Liver (tissue), 9 donors: ENCODE measurements around the gene PLCD1. TPM values are rescaled to one million over a fixed set of nuclear protein-coding genes. Genes with fewer than 3 reads are reported as not detected.

Source experiments
- DNase-seq: peaks from one replicate; pipeline ENCODE4 v3.0.0-alpha.2; 2017; ENCODE audit warnings: low spot score
- H3K27ac ChIP-seq, 2 donors: one replicate each; pipeline ENCODE4 v1.7.0; 2013; ENCODE audit warnings: inconsistent platforms in 2 of 2, low read length in 2 of 2, control low read depth in 1 of 2, low read depth in 1 of 2, mild to moderate bottlenecking in 1 of 2
- H3K27me3 ChIP-seq, 4 donors: one replicate each; pipeline versions ENCODE4 v1.6.1 to v1.7.0; 2013; ENCODE audit warnings: low read length in 3 of 4, inconsistent platforms in 1 of 4, mild to moderate bottlenecking in 1 of 4, moderate library complexity in 1 of 4; ENCODE audit not compliant: control insufficient read depth in 4 of 4, insufficient read depth in 4 of 4
- H3K36me3 ChIP-seq, 4 donors: one replicate each; pipeline versions ENCODE4 v1.6.1 to v1.7.0; 2013; ENCODE audit warnings: low read length in 3 of 4, mild to moderate bottlenecking in 3 of 4, low read depth in 1 of 4, moderate library complexity in 1 of 4; ENCODE audit not compliant: control insufficient read depth in 4 of 4, insufficient read depth in 3 of 4
- H3K4me1 ChIP-seq, 4 donors: one replicate each; pipeline versions ENCODE4 v1.6.1 to v1.7.0; 2013; ENCODE audit warnings: low read length in 3 of 4, mild to moderate bottlenecking in 3 of 4, moderate library complexity in 1 of 4; ENCODE audit not compliant: control insufficient read depth in 4 of 4, insufficient read depth in 4 of 4
- H3K4me3 ChIP-seq, 3 donors: one replicate each; pipeline versions ENCODE4 v1.6.1 to v1.7.0; 2013; ENCODE audit warnings: low read length in 3 of 3, control low read depth in 1 of 3, low read depth in 1 of 3, mild to moderate bottlenecking in 1 of 3
- H3K9ac ChIP-seq, 2 donors: one replicate each; pipeline ENCODE4 v1.7.0; 2013; ENCODE audit warnings: low read length in 2 of 2, mild to moderate bottlenecking in 2 of 2, moderate library complexity in 2 of 2, control low read depth in 1 of 2, low read depth in 1 of 2
- H3K9me3 ChIP-seq, 4 donors: one replicate each; pipeline versions ENCODE4 v1.6.1 to v1.7.0; 2013; ENCODE audit warnings: low read length in 3 of 4; ENCODE audit not compliant: control insufficient read depth in 4 of 4
- FOXA1 ChIP-seq: IDR thresholded peaks from 2 replicates; pipeline ENCODE4 v1.6.1; 2016; ENCODE audit warnings: antibody characterized with exemption
- FOXA2 ChIP-seq: IDR thresholded peaks from 2 replicates; pipeline ENCODE4 v1.6.1; 2016; ENCODE audit warnings: antibody characterized with exemption
- GABPA ChIP-seq, 2 donors: IDR thresholded peaks in 1 of 2; conservative IDR thresholded peaks in 1 of 2; 2 replicates each; pipeline ENCODE4 v1.6.1; 2016; ENCODE audit warnings: antibody characterized with exemption in 2 of 2, mild to moderate bottlenecking in 1 of 2, moderate library complexity in 1 of 2
- HNF4G ChIP-seq: IDR thresholded peaks from 2 replicates; pipeline ENCODE4 v1.6.1; 2016; ENCODE audit warnings: antibody characterized with exemption
- JUND ChIP-seq, 2 donors: IDR thresholded peaks; 2 replicates each; pipeline ENCODE4 v1.6.1; 2016; ENCODE audit warnings: antibody characterized with exemption in 2 of 2
- NR2F2 ChIP-seq: IDR thresholded peaks from 2 replicates; pipeline ENCODE4 v1.6.1; 2016; ENCODE audit warnings: antibody characterized with exemption
- RXRA ChIP-seq, 2 donors: IDR thresholded peaks; 2 replicates each; pipeline ENCODE4 v1.6.1; 2017 to 2018; ENCODE audit warnings: antibody characterized with exemption in 2 of 2, mild to moderate bottlenecking in 1 of 2
- TAF1 ChIP-seq: conservative IDR thresholded peaks from 2 replicates; pipeline ENCODE4 v1.6.1; 2016; ENCODE audit warnings: antibody characterized with exemption, mild to moderate bottlenecking
- YY1 ChIP-seq: IDR thresholded peaks from 2 replicates; pipeline ENCODE4 v1.6.1; 2016; ENCODE audit warnings: antibody characterized with exemption, mild to moderate bottlenecking
- WGBS: extraction: QIAGEN DNeasy Blood & Tissue Kit; methylation state at CpG from one replicate; pipeline ENCODE4 v1.1.7; 2013; 5-methylcytosine and 5-hydroxymethylcytosine counted together
- polyA plus RNA-seq, 2 donors: library from polyadenylated mRNA; stranded (reverse) in 1 of 2; unstranded in 1 of 2; fragments of 200-250 nt in 1 of 2; fragments of >200 nt in 1 of 2; fragmentation: Nextera tagmentation in 1 of 2; extraction: Ambion mirVana in 1 of 2; gene quantifications; one replicate each; pipeline versions ENCODE4 v1.2.1 to v1.2.3, GENCODE V29; 2013 to 2015
- total RNA-seq, 2 donors: library from RNA; depleted of rRNA; stranded (reverse); fragments of >200 nt; gene quantifications; one replicate each; pipeline ENCODE4 v1.2.3, GENCODE V29; 2014
- TF ChIP-seq, protein P1 (sequence below): IDR thresholded peaks from 2 replicates; pipeline ENCODE4 v1.6.1; 2016; ENCODE audit warnings: antibody characterized with exemption
- TF ChIP-seq, protein P2 (sequence below): IDR thresholded peaks from 2 replicates; pipeline ENCODE4 v1.6.1; 2016; ENCODE audit warnings: antibody characterized with exemption, mild to moderate bottlenecking
- TF ChIP-seq, protein P3 (sequence below): IDR thresholded peaks from 2 replicates; pipeline ENCODE4 v1.6.1; 2016; ENCODE audit warnings: antibody characterized with exemption
- TF ChIP-seq, protein P4 (sequence below): IDR thresholded peaks from 2 replicates; pipeline ENCODE4 v1.6.1; 2016; ENCODE audit warnings: antibody characterized with exemption
- donor health status: healthy.
- donor health status: healthy.
- donor health status: healthy.
- donor health status: healthy.
- donor health status: healthy.

The PLCD1 gene
- total and polyA plus RNA-seq, 4 donors: 6.7 to 10.5 (median 9.1) TPM

DNA sequence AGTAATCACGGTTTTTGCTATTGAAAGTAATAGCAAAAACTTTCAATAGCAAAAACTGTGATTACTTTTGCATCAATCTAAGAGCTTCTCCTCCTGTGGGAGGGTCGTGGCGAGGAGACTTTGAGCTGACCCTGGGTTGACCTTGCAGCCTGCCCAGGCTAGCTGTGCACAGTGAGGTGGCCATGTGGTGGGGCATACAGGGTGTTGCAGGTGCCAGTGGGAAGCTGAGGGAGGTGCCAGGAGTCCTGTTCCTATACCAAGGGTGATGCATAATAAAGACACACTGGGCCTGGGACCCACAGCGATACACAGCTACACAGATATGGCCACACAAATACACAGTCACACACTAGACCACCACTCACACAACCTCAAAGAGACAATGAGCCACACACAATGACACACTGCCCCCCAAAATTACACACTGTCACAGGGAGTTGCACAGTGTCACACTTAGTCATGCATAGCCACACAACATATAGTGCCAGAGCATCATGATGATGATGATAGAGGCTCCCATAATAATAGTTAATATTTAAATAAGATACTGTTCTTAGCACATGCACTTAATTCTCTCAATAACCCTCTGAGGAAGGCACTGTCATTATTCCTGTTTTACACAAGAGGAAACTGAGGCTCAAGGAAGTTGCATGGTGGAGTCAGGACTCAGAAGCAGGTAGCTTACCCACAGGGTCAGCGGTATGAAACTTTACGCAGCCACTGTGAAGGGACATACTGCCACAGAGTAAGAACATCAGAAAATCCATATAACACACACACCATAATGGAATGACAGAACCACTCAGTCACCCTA lies 6.3 kb downstream of the PLCD1 start:
- peak overlapping the region in 2 of 3 donors; percentile 60 to 70 for H3K4me3 ChIP-seq
- no peak for DNase-seq
- peak overlapping the region in 1 of 2 donors; percentile 1 for H3K9ac ChIP-seq

DNA sequence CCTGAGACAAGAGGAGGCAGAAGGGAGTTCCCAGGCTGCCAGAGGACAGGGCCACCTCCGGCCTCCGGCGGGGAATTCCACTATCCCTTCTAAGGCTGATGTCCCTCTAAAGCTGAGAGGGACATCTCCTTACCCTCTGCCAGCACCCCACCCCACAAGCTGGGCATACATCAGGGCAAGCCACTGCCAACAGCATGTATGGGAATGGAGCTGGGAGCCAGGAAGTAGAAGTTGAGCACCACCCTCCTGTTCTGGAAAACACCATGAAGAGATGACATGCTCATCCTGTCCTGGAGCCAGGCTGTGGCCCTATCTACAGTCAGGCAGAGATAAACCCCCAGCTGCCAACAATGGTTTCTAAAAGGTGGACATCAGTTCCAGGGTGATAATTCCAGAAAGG lies 7.1 kb downstream of the PLCD1 start:
- no peak overlapping the region for H3K4me3 ChIP-seq
- H3K27me3 ChIP-seq: no peaks in the 10 kb centered on the region
- whole genome bisulfite sequencing: 65% methylated on average over 3 of the region's 3 CpGs
- peaks cover 0 to 28% (median 13%) of the 10 kb centered on the region in 4 donors for H3K4me1 ChIP-seq
- no peaks in the 10 kb centered on the region for H3K9me3 ChIP-seq
- H3K27ac ChIP-seq: peak overlapping the region; percentile 16 to 19
- TF ChIP-seq, protein P1, sequence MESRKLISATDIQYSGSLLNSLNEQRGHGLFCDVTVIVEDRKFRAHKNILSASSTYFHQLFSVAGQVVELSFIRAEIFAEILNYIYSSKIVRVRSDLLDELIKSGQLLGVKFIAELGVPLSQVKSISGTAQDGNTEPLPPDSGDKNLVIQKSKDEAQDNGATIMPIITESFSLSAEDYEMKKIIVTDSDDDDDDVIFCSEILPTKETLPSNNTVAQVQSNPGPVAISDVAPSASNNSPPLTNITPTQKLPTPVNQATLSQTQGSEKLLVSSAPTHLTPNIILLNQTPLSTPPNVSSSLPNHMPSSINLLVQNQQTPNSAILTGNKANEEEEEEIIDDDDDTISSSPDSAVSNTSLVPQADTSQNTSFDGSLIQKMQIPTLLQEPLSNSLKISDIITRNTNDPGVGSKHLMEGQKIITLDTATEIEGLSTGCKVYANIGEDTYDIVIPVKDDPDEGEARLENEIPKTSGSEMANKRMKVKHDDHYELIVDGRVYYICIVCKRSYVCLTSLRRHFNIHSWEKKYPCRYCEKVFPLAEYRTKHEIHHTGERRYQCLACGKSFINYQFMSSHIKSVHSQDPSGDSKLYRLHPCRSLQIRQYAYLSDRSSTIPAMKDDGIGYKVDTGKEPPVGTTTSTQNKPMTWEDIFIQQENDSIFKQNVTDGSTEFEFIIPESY: no peak
- TF ChIP-seq, protein P2, sequence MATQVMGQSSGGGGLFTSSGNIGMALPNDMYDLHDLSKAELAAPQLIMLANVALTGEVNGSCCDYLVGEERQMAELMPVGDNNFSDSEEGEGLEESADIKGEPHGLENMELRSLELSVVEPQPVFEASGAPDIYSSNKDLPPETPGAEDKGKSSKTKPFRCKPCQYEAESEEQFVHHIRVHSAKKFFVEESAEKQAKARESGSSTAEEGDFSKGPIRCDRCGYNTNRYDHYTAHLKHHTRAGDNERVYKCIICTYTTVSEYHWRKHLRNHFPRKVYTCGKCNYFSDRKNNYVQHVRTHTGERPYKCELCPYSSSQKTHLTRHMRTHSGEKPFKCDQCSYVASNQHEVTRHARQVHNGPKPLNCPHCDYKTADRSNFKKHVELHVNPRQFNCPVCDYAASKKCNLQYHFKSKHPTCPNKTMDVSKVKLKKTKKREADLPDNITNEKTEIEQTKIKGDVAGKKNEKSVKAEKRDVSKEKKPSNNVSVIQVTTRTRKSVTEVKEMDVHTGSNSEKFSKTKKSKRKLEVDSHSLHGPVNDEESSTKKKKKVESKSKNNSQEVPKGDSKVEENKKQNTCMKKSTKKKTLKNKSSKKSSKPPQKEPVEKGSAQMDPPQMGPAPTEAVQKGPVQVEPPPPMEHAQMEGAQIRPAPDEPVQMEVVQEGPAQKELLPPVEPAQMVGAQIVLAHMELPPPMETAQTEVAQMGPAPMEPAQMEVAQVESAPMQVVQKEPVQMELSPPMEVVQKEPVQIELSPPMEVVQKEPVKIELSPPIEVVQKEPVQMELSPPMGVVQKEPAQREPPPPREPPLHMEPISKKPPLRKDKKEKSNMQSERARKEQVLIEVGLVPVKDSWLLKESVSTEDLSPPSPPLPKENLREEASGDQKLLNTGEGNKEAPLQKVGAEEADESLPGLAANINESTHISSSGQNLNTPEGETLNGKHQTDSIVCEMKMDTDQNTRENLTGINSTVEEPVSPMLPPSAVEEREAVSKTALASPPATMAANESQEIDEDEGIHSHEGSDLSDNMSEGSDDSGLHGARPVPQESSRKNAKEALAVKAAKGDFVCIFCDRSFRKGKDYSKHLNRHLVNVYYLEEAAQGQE: no peak
- TF ChIP-seq FOXA1 (no peak), TAF1 (no peak), YY1 (no peak), FOXA2 (no peak), NR2F2 (no peak), GABPA (IDR thresholded peaks at IDR 0.05 in 1 of 2, conservative IDR thresholded peaks at IDR 0.05 in 1 of 2) (no peak)
- TF ChIP-seq, protein P3, sequence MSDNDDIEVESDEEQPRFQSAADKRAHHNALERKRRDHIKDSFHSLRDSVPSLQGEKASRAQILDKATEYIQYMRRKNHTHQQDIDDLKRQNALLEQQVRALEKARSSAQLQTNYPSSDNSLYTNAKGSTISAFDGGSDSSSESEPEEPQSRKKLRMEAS: no peak
- DNase-seq: no peak
- H3K36me3 ChIP-seq: peaks cover 0 to 2% (median 0%) of the 10 kb centered on the region in 4 donors
- H3K9ac ChIP-seq: no peak overlapping the region

More for the DNA sequence above, 6.3 kb downstream of the PLCD1 start:
- no peak for TF ChIP-seq RXRA (IDR thresholded peaks at IDR 0.05)
- TF ChIP-seq, protein P4, sequence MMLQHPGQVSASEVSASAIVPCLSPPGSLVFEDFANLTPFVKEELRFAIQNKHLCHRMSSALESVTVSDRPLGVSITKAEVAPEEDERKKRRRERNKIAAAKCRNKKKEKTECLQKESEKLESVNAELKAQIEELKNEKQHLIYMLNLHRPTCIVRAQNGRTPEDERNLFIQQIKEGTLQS: no peak
- TF ChIP-seq, protein P1: no peak
- TF ChIP-seq TAF1: no peak
- TF ChIP-seq FOXA2: no peak
- no peak for TF ChIP-seq HNF4G
- TF ChIP-seq JUND (IDR thresholded peaks at IDR 0.05): no peak
- H3K4me1 ChIP-seq: peaks cover 0 to 28% (median 13%) of the 10 kb centered on the region in 4 donors
- H3K36me3 ChIP-seq: peaks cover 0 to 2% (median 0%) of the 10 kb centered on the region in 4 donors
- no peaks in the 10 kb centered on the region for H3K27me3 ChIP-seq
- H3K9me3 ChIP-seq: no peaks in the 10 kb centered on the region
- WGBS: 82% methylated on average over 6 of the region's 6 CpGs
- H3K27ac ChIP-seq: no peak overlapping the region
